Fibroblast of villous mesenchyme (primary cell): ENCODE measurements around the gene PCDH15. TPM values are rescaled to one million over a fixed set of nuclear protein-coding genes. Genes with fewer than 3 reads are reported as not detected.

Experiments used
- DNase-seq: peaks from one replicate; pipeline ENCODE4 v3.0.0-alpha.2; 2010; ENCODE audit warnings: low read depth
- H3K4me3 ChIP-seq: 2 replicates; pipeline ENCODE4 v1.5.1; 2011; ENCODE audit warnings: low read depth, mild to moderate bottlenecking, low read length
- CTCF ChIP-seq: IDR thresholded peaks from 2 replicates; pipeline ENCODE4 v1.5.1; 2012; ENCODE audit warnings: low read depth, mild to moderate bottlenecking, low read length; ENCODE audit not compliant: insufficient read depth
- total RNA-seq: library from RNA; depleted of rRNA; stranded (reverse); fragments of >200 nt; gene quantifications from 2 replicates; pipeline ENCODE4 v1.2.3, GENCODE V29; 2012

The PCDH15 gene
- total RNA-seq, 1 donor: not detected

GRCh38 chr10:54262726-54263125 is 538.3 kb downstream of the PCDH15 start:
- no peak for DNase-seq
- no peak overlapping the region for H3K4me3 ChIP-seq
- no peak for TF ChIP-seq CTCF

- no peak for TF ChIP-seq CTCF
- no peak overlapping the region for H3K4me3 ChIP-seq
- no peak for DNase-seq
Measured at GRCh38 chr10:54259104-54259503, 541.9 kb downstream of the PCDH15 start.

- no peak for DNase-seq
- H3K4me3 ChIP-seq: no peak overlapping the region
- TF ChIP-seq CTCF: no peak
Measured at GRCh38 chr10:54234832-54235231, 566.2 kb downstream of the PCDH15 start.

DNA sequence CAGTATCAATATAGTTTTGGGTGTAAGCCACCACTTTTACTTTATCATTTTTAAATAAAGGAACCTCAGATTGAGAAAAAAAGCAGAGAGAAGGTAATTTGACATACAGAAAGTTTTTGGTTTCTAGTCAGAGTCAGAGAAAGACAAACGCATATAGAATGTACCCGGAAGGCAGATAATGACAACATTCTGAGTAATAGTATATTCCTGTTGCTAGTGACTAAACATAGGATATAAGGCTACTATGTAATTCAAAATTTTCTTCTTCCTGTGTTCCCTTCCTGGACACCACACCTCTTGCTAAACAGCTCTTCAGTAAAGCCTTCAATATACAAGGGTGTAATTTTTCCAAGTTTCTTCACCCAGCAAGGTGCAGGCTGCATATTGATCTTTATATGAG is 597.6 kb downstream of the PCDH15 start:
- DNase-seq: no peak
- H3K4me3 ChIP-seq: no peak overlapping the region
- TF ChIP-seq CTCF: no peak

- no peak overlapping the region for H3K4me3 ChIP-seq
- no peak for DNase-seq
- TF ChIP-seq CTCF: no peak
Measured at GRCh38 chr10:54198051-54198450, 603.0 kb downstream of the PCDH15 start.

GRCh38 chr10:54194806-54195205 is 606.2 kb downstream of the PCDH15 start:
- H3K4me3 ChIP-seq: no peak overlapping the region
- no peak for TF ChIP-seq CTCF
- DNase-seq: no peak

DNA sequence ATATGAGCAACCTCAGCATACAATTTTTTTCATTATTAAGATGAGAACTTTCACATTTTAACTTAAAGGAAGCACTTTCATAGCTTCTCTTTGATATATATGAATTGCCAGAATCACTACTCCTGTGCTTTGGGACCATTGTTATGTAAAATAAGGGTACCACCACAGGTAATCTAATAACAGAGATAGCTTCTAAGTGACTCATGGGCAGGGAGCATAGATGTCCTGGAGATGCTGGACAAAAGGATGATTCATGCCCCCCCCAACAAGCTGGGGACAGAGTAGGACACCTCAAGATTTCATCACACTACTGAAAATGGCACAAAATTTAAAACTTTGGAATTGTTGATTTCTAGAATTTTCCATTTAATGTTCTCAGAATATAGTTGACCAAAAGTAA is 641.1 kb downstream of the PCDH15 start:
- no peak overlapping the region for H3K4me3 ChIP-seq
- DNase-seq: no peak
- TF ChIP-seq CTCF: no peak
